Liver (tissue), 9 donors: ENCODE data around the gene ATF2. TPM values are rescaled to one million over a fixed set of nuclear protein-coding genes. Genes with fewer than 3 reads are reported as not detected.

Experiments
- DNase-seq: peaks from one replicate; pipeline ENCODE4 v3.0.0-alpha.2; 2017; ENCODE audit warnings: low spot score
- H3K27ac ChIP-seq, 2 donors: one replicate each; pipeline ENCODE4 v1.7.0; 2013; ENCODE audit warnings: inconsistent platforms in 2 of 2, low read length in 2 of 2, control low read depth in 1 of 2, low read depth in 1 of 2, mild to moderate bottlenecking in 1 of 2
- H3K27me3 ChIP-seq, 4 donors: one replicate each; pipeline versions ENCODE4 v1.6.1 to v1.7.0; 2013; ENCODE audit warnings: low read length in 3 of 4, inconsistent platforms in 1 of 4, mild to moderate bottlenecking in 1 of 4, moderate library complexity in 1 of 4; ENCODE audit not compliant: control insufficient read depth in 4 of 4, insufficient read depth in 4 of 4
- H3K36me3 ChIP-seq, 4 donors: one replicate each; pipeline versions ENCODE4 v1.6.1 to v1.7.0; 2013; ENCODE audit warnings: low read length in 3 of 4, mild to moderate bottlenecking in 3 of 4, low read depth in 1 of 4, moderate library complexity in 1 of 4; ENCODE audit not compliant: control insufficient read depth in 4 of 4, insufficient read depth in 3 of 4
- H3K4me1 ChIP-seq, 4 donors: one replicate each; pipeline versions ENCODE4 v1.6.1 to v1.7.0; 2013; ENCODE audit warnings: low read length in 3 of 4, mild to moderate bottlenecking in 3 of 4, moderate library complexity in 1 of 4; ENCODE audit not compliant: control insufficient read depth in 4 of 4, insufficient read depth in 4 of 4
- H3K4me3 ChIP-seq, 3 donors: one replicate each; pipeline versions ENCODE4 v1.6.1 to v1.7.0; 2013; ENCODE audit warnings: low read length in 3 of 3, control low read depth in 1 of 3, low read depth in 1 of 3, mild to moderate bottlenecking in 1 of 3
- H3K9ac ChIP-seq, 2 donors: one replicate each; pipeline ENCODE4 v1.7.0; 2013; ENCODE audit warnings: low read length in 2 of 2, mild to moderate bottlenecking in 2 of 2, moderate library complexity in 2 of 2, control low read depth in 1 of 2, low read depth in 1 of 2
- H3K9me3 ChIP-seq, 4 donors: one replicate each; pipeline versions ENCODE4 v1.6.1 to v1.7.0; 2013; ENCODE audit warnings: low read length in 3 of 4; ENCODE audit not compliant: control insufficient read depth in 4 of 4
- ATF3 ChIP-seq: IDR thresholded peaks from 2 replicates; pipeline ENCODE4 v1.6.1; 2016; ENCODE audit warnings: antibody characterized with exemption
- EGR1 ChIP-seq, 2 donors: IDR thresholded peaks; 2 replicates each; pipeline ENCODE4 v1.6.1; 2016 to 2018; ENCODE audit warnings: antibody characterized with exemption in 2 of 2, low read depth in 2 of 2
- FOXA1 ChIP-seq: IDR thresholded peaks from 2 replicates; pipeline ENCODE4 v1.6.1; 2016; ENCODE audit warnings: antibody characterized with exemption
- FOXA2 ChIP-seq: IDR thresholded peaks from 2 replicates; pipeline ENCODE4 v1.6.1; 2016; ENCODE audit warnings: antibody characterized with exemption
- GABPA ChIP-seq, 2 donors: IDR thresholded peaks in 1 of 2; conservative IDR thresholded peaks in 1 of 2; 2 replicates each; pipeline ENCODE4 v1.6.1; 2016; ENCODE audit warnings: antibody characterized with exemption in 2 of 2, mild to moderate bottlenecking in 1 of 2, moderate library complexity in 1 of 2
- HNF4A ChIP-seq, 2 donors: conservative IDR thresholded peaks; 2 replicates each; pipeline ENCODE4 v1.6.1; 2016; ENCODE audit warnings: antibody characterized with exemption in 2 of 2, mild to moderate bottlenecking in 2 of 2
- JUND ChIP-seq, 2 donors: IDR thresholded peaks; 2 replicates each; pipeline ENCODE4 v1.6.1; 2016; ENCODE audit warnings: antibody characterized with exemption in 2 of 2
- MAX ChIP-seq: IDR thresholded peaks from 2 replicates; pipeline ENCODE4 v1.6.1; 2016; ENCODE audit warnings: antibody characterized with exemption
- NR2F2 ChIP-seq: IDR thresholded peaks from 2 replicates; pipeline ENCODE4 v1.6.1; 2016; ENCODE audit warnings: antibody characterized with exemption
- RAD21 ChIP-seq, 2 donors: IDR thresholded peaks; 2 replicates each; pipeline ENCODE4 v1.6.1; 2016; ENCODE audit warnings: antibody characterized with exemption in 2 of 2, mild to moderate bottlenecking in 2 of 2
- REST ChIP-seq: IDR thresholded peaks from 2 replicates; pipeline ENCODE4 v1.6.1; 2016; ENCODE audit warnings: antibody characterized with exemption, mild to moderate bottlenecking
- RXRA ChIP-seq, 2 donors: IDR thresholded peaks; 2 replicates each; pipeline ENCODE4 v1.6.1; 2017 to 2018; ENCODE audit warnings: antibody characterized with exemption in 2 of 2, mild to moderate bottlenecking in 1 of 2
- SP1 ChIP-seq: IDR thresholded peaks from 2 replicates; pipeline ENCODE4 v1.6.1; 2018; ENCODE audit warnings: antibody characterized with exemption, mild to moderate bottlenecking
- TAF1 ChIP-seq: conservative IDR thresholded peaks from 2 replicates; pipeline ENCODE4 v1.6.1; 2016; ENCODE audit warnings: antibody characterized with exemption, mild to moderate bottlenecking
- YY1 ChIP-seq: IDR thresholded peaks from 2 replicates; pipeline ENCODE4 v1.6.1; 2016; ENCODE audit warnings: antibody characterized with exemption, mild to moderate bottlenecking
- ZBTB33 ChIP-seq: IDR thresholded peaks from 2 replicates; pipeline ENCODE4 v1.6.1; 2016; ENCODE audit warnings: antibody characterized with exemption
- WGBS: extraction: QIAGEN DNeasy Blood & Tissue Kit; methylation state at CpG from one replicate; pipeline ENCODE4 v1.1.7; 2013; 5-methylcytosine and 5-hydroxymethylcytosine counted together
- polyA plus RNA-seq, 2 donors: library from polyadenylated mRNA; stranded (reverse) in 1 of 2; unstranded in 1 of 2; fragments of 200-250 nt in 1 of 2; fragments of >200 nt in 1 of 2; fragmentation: Nextera tagmentation in 1 of 2; extraction: Ambion mirVana in 1 of 2; gene quantifications; one replicate each; pipeline versions ENCODE4 v1.2.1 to v1.2.3, GENCODE V29; 2013 to 2015
- total RNA-seq, 2 donors: library from RNA; depleted of rRNA; stranded (reverse); fragments of >200 nt; gene quantifications; one replicate each; pipeline ENCODE4 v1.2.3, GENCODE V29; 2014
- TF ChIP-seq, protein P1 (sequence below): fragments of 150-350 bp; IDR thresholded peaks from 2 replicates; pipeline ENCODE4 v1.5.1; 2017; ENCODE audit warnings: improper control_type of control experiment, low read depth, low read length; ENCODE audit not compliant: missing input control
- donor health status: healthy.
- donor health status: healthy.
- donor health status: healthy.
- donor health status: healthy.
- donor health status: healthy.

Gene ATF2
- total and polyA plus RNA-seq, 4 donors = 10.4 to 34.0 (median 17.2) TPM

DNA sequence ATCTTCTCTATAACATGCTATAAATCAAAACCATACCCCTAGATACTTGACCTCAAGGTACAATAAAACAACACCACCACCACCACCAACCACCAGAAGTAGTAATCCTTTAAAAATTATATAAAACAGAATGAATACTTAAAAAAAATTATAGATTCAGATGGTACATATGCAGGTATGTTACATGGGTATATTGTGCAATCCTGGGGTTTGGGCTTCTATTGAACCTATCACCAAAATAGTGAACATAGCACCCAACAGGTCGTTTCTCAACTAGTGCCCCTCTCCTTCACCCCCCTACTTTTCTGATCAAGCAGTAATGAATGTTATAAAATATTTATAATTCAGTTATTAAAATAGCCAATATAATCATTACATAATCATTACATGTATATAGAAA lies 91.7 kb downstream of the ATF2 start:
- no peak overlapping the region for H3K27ac ChIP-seq
- TF ChIP-seq ZBTB33 (no peak), FOXA2 (no peak), ATF3 (no peak), REST (no peak), GABPA (IDR thresholded peaks at IDR 0.05 in 1 of 2, conservative IDR thresholded peaks at IDR 0.05 in 1 of 2) (no peak), RAD21 (IDR thresholded peaks at IDR 0.05) (no peak), JUND (IDR thresholded peaks at IDR 0.05) (no peak), RXRA (IDR thresholded peaks at IDR 0.05) (no peak), TAF1 (no peak), NR2F2 (no peak), EGR1 (IDR thresholded peaks at IDR 0.05; ENCODE audit: low read depth in 2 of 2) (no peak), HNF4A (conservative IDR thresholded peaks at IDR 0.05) (no peak), FOXA1 (no peak), YY1 (no peak)
- no peaks in the 10 kb centered on the region for H3K27me3 ChIP-seq
- H3K9ac ChIP-seq = no peak overlapping the region
- H3K9me3 ChIP-seq = peaks cover 0 to 2% (median 0%) of the 10 kb centered on the region in 4 donors
- no peak overlapping the region for H3K4me3 ChIP-seq
- no peak for DNase-seq
- H3K36me3 ChIP-seq = peaks cover 2 to 25% (median 18%) of the 10 kb centered on the region in 4 donors
- no peaks in the 10 kb centered on the region for H3K4me1 ChIP-seq
- 94% methylated on average over 1 of the region's 1 CpG for WGBS

DNA sequence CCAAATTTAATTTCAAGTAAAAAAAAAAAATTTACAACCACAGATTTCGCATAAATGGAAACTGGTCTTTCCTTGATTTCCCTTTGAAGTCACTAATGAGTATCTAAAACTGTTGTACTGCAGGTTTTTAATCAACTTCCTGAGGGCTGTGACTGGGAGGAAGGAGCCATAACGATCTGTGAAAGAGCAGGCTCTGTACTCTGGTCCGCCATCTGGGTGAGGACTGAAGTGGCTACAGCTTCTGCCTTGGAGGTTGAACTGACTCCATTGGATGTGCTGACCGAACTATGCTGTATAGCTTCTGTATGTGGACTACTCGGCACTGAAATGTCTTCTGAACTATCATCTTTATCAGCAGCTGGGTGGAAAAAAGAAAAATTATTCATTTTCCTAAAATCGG lies 93.5 kb downstream of the ATF2 start:
- H3K27me3 ChIP-seq = no peaks in the 10 kb centered on the region
- H3K9me3 ChIP-seq = peaks cover 0 to 2% (median 0%) of the 10 kb centered on the region in 4 donors
- H3K4me1 ChIP-seq = no peaks in the 10 kb centered on the region
- H3K4me3 ChIP-seq = no peak overlapping the region
- WGBS = 87% methylated on average over 6 of the region's 6 CpGs
- H3K27ac ChIP-seq = no peak overlapping the region
- no peak overlapping the region for H3K9ac ChIP-seq
- peaks cover 2 to 20% (median 16%) of the 10 kb centered on the region in 4 donors for H3K36me3 ChIP-seq
- no peak for DNase-seq
- TF ChIP-seq ZBTB33 (no peak), FOXA2 (no peak), TAF1 (no peak), YY1 (no peak), ATF3 (no peak), SP1 (no peak), GABPA (IDR thresholded peaks at IDR 0.05 in 1 of 2, conservative IDR thresholded peaks at IDR 0.05 in 1 of 2) (no peak), REST (no peak), RAD21 (IDR thresholded peaks at IDR 0.05) (no peak), EGR1 (IDR thresholded peaks at IDR 0.05; ENCODE audit: low read depth in 2 of 2) (no peak), HNF4A (conservative IDR thresholded peaks at IDR 0.05) (no peak), NR2F2 (no peak), MAX (no peak), RXRA (IDR thresholded peaks at IDR 0.05) (no peak)
- TF ChIP-seq, protein P1, sequence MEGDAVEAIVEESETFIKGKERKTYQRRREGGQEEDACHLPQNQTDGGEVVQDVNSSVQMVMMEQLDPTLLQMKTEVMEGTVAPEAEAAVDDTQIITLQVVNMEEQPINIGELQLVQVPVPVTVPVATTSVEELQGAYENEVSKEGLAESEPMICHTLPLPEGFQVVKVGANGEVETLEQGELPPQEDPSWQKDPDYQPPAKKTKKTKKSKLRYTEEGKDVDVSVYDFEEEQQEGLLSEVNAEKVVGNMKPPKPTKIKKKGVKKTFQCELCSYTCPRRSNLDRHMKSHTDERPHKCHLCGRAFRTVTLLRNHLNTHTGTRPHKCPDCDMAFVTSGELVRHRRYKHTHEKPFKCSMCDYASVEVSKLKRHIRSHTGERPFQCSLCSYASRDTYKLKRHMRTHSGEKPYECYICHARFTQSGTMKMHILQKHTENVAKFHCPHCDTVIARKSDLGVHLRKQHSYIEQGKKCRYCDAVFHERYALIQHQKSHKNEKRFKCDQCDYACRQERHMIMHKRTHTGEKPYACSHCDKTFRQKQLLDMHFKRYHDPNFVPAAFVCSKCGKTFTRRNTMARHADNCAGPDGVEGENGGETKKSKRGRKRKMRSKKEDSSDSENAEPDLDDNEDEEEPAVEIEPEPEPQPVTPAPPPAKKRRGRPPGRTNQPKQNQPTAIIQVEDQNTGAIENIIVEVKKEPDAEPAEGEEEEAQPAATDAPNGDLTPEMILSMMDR = no peak
